Activated T-cell treated with anti-CD3 and anti-CD28 coated beads for 1 hour (primary cell): Measurements from ENCODE around the gene CDK15.

Source experiments
- DNase-seq: peaks from one replicate; pipeline ENCODE4 v3.0.0-alpha.2; 2020; ENCODE audit warnings: low read depth

CDK15 gene

GRCh38 chr2:201909961-201910361 is 103.6 kb downstream of the CDK15 start:
- DNase-seq = no peak

GRCh38 chr2:201911372-201911771 is 105.0 kb downstream of the CDK15 start:
- DNase-seq = no peak

DNA sequence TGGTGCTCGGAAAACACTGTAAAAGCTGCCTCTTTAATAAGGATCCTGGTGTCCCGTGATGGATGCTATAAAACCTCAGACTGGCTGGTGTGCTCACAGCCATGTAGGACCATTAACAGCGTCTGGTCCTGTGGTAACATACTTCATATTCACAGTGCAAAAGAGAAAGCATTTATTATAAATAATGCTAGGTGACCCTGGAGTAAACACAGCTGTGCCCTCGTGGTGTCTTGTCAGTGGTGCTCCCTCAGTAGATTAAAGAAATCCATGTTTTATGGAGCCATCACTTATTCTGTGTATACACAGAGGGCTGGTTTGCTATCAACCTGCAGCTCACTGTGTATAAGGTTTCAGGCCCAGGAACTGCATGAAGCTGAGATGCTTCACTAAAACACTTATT is 106.9 kb downstream of the CDK15 start:
- DNase-seq = no peak

- DNase-seq = no peak
These were observed 109.1 kb downstream of the CDK15 start for GRCh38 chr2:201915446-201915845.

GRCh38 chr2:201916565-201916964 is 110.2 kb downstream of the CDK15 start:
- no peak for DNase-seq

GRCh38 chr2:201918616-201919307 is 112.4 kb downstream of the CDK15 start:
- no peak for DNase-seq

- DNase-seq = no peak
These were observed 112.9 kb downstream of the CDK15 start for GRCh38 chr2:201919308-201919634.

DNA sequence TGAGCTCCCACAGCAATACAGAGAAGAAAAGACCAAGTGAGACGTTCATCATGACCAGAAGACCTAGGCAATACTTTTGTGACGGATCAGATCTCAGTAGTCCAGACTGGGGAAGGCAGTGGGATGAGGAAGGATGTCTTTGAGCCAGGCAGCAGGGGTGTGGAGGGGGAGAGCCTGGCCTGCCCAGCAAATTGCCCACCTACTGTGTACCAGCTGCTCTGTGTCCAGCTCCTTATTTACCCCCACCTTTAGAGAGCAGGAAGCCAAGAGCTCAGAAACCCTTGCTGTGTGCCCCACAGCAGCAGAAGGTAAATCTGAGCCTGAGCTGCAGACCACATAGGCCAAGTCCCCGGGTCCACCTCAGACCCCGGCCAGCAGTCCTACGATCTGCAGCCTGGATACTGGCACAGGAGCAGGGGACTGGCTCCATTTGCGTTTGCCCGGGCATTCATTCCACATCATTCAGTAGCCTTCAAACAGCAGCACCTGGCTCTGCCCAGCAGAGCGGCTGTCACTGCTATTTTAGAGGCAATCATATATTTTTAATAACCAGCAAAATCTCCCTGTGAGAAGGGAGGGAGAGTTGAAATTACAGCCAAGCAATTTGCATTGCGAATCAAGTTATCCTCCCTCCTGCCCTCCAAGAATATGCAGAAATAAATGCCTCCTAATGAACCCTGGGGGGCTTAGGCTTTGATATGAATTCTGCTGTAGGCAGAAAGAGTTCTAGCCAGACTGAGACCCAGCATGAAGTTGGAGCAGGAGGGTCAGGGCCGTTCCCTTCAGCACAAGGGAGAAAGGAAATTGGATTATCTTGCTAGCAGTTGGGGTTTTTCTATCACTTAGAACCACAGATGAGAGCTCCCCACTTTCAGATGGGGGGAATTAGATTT is 117.3 kb downstream of the CDK15 start:
- DNase-seq = no peak

DNA sequence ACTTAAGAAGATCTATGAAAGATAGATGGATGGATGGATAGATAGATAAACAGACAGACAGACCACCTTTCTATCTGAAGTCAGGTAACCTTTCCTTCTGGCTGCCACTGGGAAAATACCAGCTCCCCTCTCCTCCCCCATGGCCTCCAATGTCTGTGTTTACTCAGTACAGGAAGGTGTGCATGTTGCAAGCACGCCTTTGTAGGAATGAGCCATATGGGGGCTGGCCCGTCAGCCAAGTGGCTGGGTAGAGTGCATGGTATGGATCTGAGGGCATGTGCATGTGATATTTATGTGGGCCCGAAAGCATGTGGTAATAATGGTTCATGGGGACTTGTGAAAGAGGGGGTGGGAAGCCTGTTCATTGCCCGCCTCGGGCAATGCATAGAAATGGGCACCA is 118.1 kb downstream of the CDK15 start:
- DNase-seq = no peak

- DNase-seq = no peak
These were observed 118.7 kb downstream of the CDK15 start for GRCh38 chr2:201925056-201925455.

GRCh38 chr2:201926067-201926466 is 119.7 kb downstream of the CDK15 start:
- DNase-seq = no peak

DNA sequence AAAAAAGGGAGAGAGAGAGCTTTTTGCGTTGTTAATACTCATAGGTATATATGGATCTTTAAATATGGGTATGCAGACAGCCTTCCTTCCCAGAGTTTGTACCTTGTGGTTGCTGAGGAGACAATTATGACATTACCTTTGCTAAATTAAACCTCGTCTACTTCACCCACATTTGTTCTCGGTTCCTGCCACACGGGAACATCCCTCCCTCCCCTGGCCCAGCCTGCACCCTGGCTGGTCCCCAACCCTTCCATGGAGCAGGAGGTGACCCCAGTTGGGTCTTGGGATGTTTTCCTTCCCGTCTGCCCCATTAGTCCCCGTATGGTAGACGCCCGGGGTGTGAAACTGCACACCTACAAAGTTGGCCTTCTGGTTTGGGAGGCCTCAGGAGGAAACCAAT is 122.0 kb downstream of the CDK15 start:
- no peak for DNase-seq

DNA sequence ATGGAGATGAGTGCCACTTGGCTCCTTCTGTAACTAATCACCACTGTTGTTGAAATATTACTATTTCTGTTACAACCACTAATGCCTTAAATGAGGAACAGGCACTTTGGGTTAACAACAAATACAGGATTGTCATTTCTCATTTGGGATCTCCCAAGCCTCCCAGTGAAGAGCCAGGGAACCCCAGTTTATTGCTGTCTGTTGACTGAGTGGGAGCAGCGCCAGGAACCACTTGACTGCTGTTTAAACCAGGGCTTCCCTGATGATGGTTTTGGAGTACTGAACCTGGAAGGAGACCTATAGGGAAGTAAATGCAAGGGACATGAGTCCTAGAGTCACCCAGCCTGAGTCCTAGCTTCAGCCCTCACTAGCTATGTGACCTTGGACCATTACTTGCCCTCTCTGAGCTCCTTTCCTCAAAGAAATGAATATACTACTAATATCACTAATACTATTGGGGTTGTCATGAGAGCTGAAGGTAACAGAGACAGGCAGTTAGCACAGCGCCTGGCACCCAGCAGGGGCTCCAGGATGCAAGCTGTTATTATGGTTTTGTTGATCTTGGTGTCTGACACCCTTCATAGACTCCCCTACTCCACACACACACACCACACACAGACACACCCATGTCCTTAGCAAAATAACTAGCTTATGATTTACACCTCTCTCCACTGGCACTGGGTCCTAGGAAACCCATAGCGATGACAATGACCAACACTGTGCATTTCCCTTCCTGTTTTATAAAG is 123.1 kb downstream of the CDK15 start:
- no peak for DNase-seq

DNA sequence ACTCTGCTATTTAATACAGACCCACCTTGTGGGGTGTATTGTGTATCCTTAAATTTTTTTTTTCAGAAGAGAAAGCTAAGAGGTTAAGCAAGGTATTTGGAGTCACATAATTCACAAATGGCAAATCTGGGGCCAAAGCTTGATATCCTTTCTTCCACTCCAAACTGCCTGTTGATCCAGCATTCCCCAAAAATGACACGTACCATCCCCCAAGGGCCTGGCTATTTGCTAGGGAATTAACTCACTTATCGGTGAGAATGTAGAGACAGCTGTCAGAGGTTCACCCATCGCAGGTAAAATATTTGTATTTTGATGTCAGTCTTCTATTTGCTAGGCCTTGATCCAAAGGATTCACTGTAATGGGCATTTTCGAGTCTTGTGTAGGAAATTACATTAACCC is 123.7 kb downstream of the CDK15 start:
- DNase-seq = no peak

DNA sequence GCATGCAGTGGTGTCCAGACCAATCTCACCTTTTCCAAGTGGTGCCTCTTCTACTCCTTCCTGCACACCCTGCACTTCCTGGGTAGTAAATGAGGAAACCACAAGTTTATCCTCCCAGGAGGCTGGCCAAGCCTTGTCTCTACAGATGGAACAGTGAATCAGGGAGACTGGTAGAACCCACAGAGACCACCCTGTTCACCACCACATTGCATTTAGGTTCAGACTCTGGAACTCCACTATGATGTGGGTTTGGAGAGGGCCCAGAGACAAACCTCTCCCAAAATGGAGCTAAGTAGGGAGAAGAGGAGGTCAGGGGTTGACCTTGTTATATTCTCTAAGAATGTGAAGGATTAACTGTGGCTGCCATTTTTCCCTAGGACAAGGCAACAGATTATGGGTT is 124.5 kb downstream of the CDK15 start:
- no peak for DNase-seq

DNA sequence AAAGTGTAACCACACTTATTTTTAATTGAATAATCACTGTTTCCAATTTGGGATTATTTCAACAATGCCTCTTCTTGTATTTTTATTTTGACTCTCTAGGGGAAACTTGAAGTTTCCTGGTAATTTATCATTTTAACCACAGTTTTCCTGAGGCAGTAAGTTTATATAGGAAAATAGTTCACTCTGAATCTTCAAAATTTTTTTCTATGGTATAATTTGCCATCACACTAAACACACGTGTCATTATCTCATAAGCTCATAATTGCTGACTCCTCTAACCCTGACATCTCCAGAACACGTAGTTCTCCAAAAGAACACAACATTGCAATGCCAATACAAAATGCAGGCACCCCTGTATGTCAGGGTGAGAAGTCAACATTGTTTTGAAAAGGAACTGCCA is 125.1 kb downstream of the CDK15 start:
- no peak for DNase-seq

GRCh38 chr2:201931951-201932350 is 125.6 kb downstream of the CDK15 start:
- DNase-seq = no peak

- no peak for DNase-seq
These were observed 126.2 kb downstream of the CDK15 start for GRCh38 chr2:201932511-201932910.

GRCh38 chr2:201933792-201934237 is 127.5 kb downstream of the CDK15 start:
- no peak for DNase-seq

GRCh38 chr2:201936817-201937216 is 130.5 kb downstream of the CDK15 start:
- DNase-seq = no peak

- DNase-seq = no peak
These were observed 131.0 kb downstream of the CDK15 start for GRCh38 chr2:201937343-201937742.

- no peak for DNase-seq
These were observed 131.9 kb downstream of the CDK15 start for GRCh38 chr2:201938156-201938775.
